ENCODE data around the gene FNIP1. TPM values are rescaled to one million over a fixed set of nuclear protein-coding genes. Genes with fewer than 3 reads are reported as not detected.

The FNIP1 gene
- total and polyA plus RNA-seq, 2 of the 13 experiments (the other 11 are each of a cell fraction or from before 2014, with no cell fraction given), result 10.9 to 29.3 TPM

DNA sequence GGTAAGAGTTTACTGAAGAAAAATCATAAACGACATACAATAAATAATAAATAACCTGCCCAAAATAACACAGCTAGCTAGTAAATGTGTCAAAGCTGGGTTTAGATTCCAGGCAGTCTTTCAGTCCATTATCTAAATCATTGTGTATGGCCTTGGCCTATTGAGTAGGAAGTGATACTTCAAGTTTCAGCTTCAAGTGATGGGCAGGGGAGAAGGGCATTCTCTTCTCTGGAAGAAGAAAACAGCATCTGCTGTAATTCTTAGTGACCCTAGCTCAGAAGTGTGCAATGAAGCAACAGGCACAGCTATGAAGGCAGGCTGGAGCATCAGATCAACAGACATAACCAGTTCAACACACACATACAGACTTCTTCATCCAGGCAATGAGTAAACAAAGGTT is 42.5 kb downstream of the FNIP1 start:
- no peak overlapping the region for H2AFZ ChIP-seq (ENCODE audit: low read length)
- no peak for FAIRE-seq
- H3K9ac ChIP-seq (ENCODE audit: insufficient read depth, low read depth, low read length), result no peak overlapping the region
- H3K27ac ChIP-seq (ENCODE audit: extremely low read length, insufficient read depth, low read length), result no peak overlapping the region
- H3K4me2 ChIP-seq (ENCODE audit: low read depth, low read length), result no peak overlapping the region
- ChIA-PET POLR2A (interaction anchor here (0.6 kb wide), 1 partner anchor 16 kb away, joined by 3 read pairs; no protein-coding TSS in a partner anchor), CTCF (ENCODE audit: low intra/inter-chr PET ratio, low total read pairs) (no interaction called here)
- whole genome bisulfite sequencing (ENCODE audit: low lambda C conversion rate), result 94% methylated on average over 1 of the region's 1 CpG
- in situ Hi-C loops (cut with HindIII; ENCODE audit: extremely low pct_ligation_motif_present, low pct_unique_long_range_greater_than_20kb) (no loop called here), intact Hi-C loops (cut with micrococcal nuclease; ENCODE audit: unreplicated experiment) (no loop called here)
- TF ChIP-seq HDAC2 (CRISPR knock-in tag; IDR thresholded peaks at IDR 0.05) (no peak), TBX2 (CRISPR knock-in tag; IDR thresholded peaks at IDR 0.05; ENCODE audit: borderline replicate concordance) (no peak), ZNF138 (CRISPR knock-in tag; IDR thresholded peaks at IDR 0.05; ENCODE audit: low read depth) (no peak), KAT8 (CRISPR knock-in tag; IDR thresholded peaks at IDR 0.05) (no peak), ZBTB37 (CRISPR knock-in tag; IDR thresholded peaks at IDR 0.05) (no peak), CCDC6 (CRISPR knock-in tag; IDR thresholded peaks at IDR 0.05) (no peak), MLXIP (CRISPR knock-in tag; IDR thresholded peaks at IDR 0.05; ENCODE audit: borderline replicate concordance) (no peak)
- TF ChIP-seq, protein P1, sequence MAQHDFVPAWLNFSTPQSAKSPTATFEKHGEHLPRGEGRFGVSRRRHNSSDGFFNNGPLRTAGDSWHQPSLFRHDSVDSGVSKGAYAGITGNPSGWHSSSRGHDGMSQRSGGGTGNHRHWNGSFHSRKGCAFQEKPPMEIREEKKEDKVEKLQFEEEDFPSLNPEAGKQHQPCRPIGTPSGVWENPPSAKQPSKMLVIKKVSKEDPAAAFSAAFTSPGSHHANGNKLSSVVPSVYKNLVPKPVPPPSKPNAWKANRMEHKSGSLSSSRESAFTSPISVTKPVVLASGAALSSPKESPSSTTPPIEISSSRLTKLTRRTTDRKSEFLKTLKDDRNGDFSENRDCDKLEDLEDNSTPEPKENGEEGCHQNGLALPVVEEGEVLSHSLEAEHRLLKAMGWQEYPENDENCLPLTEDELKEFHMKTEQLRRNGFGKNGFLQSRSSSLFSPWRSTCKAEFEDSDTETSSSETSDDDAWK (CRISPR knock-in tag; IDR thresholded peaks at IDR 0.05), result no peak
- TF ChIP-seq, protein P2, sequence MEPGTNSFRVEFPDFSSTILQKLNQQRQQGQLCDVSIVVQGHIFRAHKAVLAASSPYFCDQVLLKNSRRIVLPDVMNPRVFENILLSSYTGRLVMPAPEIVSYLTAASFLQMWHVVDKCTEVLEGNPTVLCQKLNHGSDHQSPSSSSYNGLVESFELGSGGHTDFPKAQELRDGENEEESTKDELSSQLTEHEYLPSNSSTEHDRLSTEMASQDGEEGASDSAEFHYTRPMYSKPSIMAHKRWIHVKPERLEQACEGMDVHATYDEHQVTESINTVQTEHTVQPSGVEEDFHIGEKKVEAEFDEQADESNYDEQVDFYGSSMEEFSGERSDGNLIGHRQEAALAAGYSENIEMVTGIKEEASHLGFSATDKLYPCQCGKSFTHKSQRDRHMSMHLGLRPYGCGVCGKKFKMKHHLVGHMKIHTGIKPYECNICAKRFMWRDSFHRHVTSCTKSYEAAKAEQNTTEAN (CRISPR knock-in tag; conservative IDR thresholded peaks at IDR 0.05), result no peak
- peaks cover 39% of the 10 kb centered on the region for H4K20me1 ChIP-seq (ENCODE audit: insufficient read depth, low read length)
- no peaks in the 10 kb centered on the region for H3K27me3 ChIP-seq (ENCODE audit: control insufficient read depth in 1 of 2, insufficient read depth in 2 of 2, low read length in 2 of 2)
- no peaks in the 10 kb centered on the region for H3K36me3 ChIP-seq (replicated peaks in 1 of 2; ENCODE audit: control insufficient read depth in 1 of 2, insufficient read depth in 2 of 2, low read length in 2 of 2)
- H3K4me3 ChIP-seq (replicated peaks in 1 of 3; ENCODE audit: insufficient read depth in 1 of 3, low read depth in 2 of 3, low read length in 3 of 3), result no peak overlapping the region
- no TSS peak for BruUV-seq (replicated peaks)
- DNase-seq (ENCODE audit: low spot score), result no peak
- H3K79me2 ChIP-seq (ENCODE audit: insufficient read depth, low read length), result peaks cover 94% of the 10 kb centered on the region
- no peaks in the 10 kb centered on the region for H3K9me3 ChIP-seq (ENCODE audit: low read length)
- peaks cover 25% of the 10 kb centered on the region for H3K4me1 ChIP-seq (ENCODE audit: insufficient read depth, low read length)
- no peak; the same call in 2 of the 3 replicates for ATAC-seq

Measured in HepG2 (cell line).